Fibroblast of lung (primary cell): ENCODE data around the gene KCNH1.
"Not testable (repeated sequence)": the region's sequence is repeated elsewhere in the genome, so short reads cannot be mapped to it uniquely, and the experiment has no call there.

Experiments
- CTCF ChIP-seq, 2 donors: IDR thresholded peaks in 1 of 2; conservative IDR thresholded peaks in 1 of 2; 1 replicate in 1 of 2; 2 replicates in 1 of 2; pipeline ENCODE4 v1.5.1; 2011 to 2012; ENCODE audit warnings: low read length in 2 of 2, control low read depth in 1 of 2, inconsistent platforms in 1 of 2, low read depth in 1 of 2, mild to moderate bottlenecking in 1 of 2
- EZH2 ChIP-seq: IDR thresholded peaks from 2 replicates; pipeline ENCODE4 v1.5.1; 2012; ENCODE audit warnings: low read length, control low read depth, mild to moderate bottlenecking; ENCODE audit errors: missing control alignments

- TF ChIP-seq EZH2; CTCF (conservative IDR thresholded peaks at IDR 0.05 in 1 of 2, IDR thresholded peaks at IDR 0.05 in 1 of 2; ENCODE audit: low read depth in 1 of 2, low read length in 2 of 2): not testable (repeated sequence)
Observed at GRCh38 chr1:210661520-210661919, 472.4 kb downstream of the KCNH1 start.
